ENCODE measurements around the gene RIN1.

DNA sequence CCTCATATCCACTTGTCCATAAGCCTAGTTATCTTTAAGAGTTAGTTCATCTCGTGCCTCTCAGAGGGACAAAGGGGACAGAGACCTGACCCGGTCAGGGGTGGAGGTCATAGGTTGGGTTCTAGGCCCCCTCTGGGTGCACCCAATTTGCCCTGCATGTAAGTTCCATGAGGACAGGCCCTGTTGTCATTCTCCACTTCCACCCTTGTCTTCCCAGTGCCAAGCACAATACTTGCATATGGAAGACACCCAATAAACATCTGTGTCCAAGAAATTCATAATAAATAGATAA lies 46.0 kb downstream of the RIN1 start:
- TF ChIP-seq, protein P1, sequence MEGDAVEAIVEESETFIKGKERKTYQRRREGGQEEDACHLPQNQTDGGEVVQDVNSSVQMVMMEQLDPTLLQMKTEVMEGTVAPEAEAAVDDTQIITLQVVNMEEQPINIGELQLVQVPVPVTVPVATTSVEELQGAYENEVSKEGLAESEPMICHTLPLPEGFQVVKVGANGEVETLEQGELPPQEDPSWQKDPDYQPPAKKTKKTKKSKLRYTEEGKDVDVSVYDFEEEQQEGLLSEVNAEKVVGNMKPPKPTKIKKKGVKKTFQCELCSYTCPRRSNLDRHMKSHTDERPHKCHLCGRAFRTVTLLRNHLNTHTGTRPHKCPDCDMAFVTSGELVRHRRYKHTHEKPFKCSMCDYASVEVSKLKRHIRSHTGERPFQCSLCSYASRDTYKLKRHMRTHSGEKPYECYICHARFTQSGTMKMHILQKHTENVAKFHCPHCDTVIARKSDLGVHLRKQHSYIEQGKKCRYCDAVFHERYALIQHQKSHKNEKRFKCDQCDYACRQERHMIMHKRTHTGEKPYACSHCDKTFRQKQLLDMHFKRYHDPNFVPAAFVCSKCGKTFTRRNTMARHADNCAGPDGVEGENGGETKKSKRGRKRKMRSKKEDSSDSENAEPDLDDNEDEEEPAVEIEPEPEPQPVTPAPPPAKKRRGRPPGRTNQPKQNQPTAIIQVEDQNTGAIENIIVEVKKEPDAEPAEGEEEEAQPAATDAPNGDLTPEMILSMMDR (IDR thresholded peaks at IDR 0.05), result no peak
- no peak for TF ChIP-seq POLR2A (IDR thresholded peaks at IDR 0.05)
- TF ChIP-seq POLR2AphosphoS5 (IDR thresholded peaks at IDR 0.05), result no peak

Measured in prostate gland (tissue), 2 donors.